BE2C (cell line): ENCODE data around the gene WSCD1.

Experiments used
- DNase-seq: peaks from one replicate; pipeline ENCODE4 v3.0.0-alpha.2; 2020
- H3K27me3 ChIP-seq: fragments of 250-450 bp; sonication (Bioruptor Pico); 2 replicates; pipeline ENCODE4 v1.5.1; 2020; ENCODE audit warnings: mild to moderate bottlenecking
- H3K36me3 ChIP-seq: fragments of 250-450 bp; sonication (Bioruptor Pico); 2 replicates; pipeline ENCODE4 v1.5.1; 2020; ENCODE audit warnings: mild to moderate bottlenecking
- H3K4me1 ChIP-seq: fragments of 250-450 bp; sonication (Bioruptor Pico); 2 replicates; pipeline ENCODE4 v1.5.1; 2020
- H3K4me3 ChIP-seq: 2 replicates; pipeline ENCODE4 v1.5.1; 2011; ENCODE audit warnings: low read depth, low read length
- H3K9me3 ChIP-seq: fragments of 250-450 bp; sonication (Bioruptor Pico); 2 replicates; pipeline ENCODE4 v1.5.1; 2020
- TF ChIP-seq, protein P1 (sequence below): IDR thresholded peaks from 2 replicates; pipeline ENCODE4 v1.5.1; 2012; ENCODE audit warnings: mild to moderate bottlenecking, low read depth, low read length

The WSCD1 gene

DNA sequence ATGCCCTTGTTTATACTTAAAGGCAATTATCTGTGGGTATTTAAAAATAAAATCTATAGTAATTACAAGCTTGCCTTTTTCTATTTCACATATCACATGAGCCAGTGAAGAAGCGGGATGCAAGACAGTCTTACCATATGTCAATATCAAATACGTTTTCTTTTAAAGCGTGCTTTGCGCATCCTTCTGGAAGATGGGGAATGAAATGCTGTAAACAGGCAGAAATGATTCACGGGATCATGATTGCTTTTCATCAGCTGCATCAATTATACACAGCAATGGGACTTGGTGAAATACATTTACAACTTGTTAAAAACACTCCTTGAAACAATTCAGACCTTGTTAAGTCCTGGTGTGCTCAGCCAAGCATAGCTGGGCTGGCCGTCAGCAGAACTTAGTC, 72.5 kb downstream of the WSCD1 start:
- no peaks in the 10 kb centered on the region for H3K27me3 ChIP-seq
- no peaks in the 10 kb centered on the region for H3K36me3 ChIP-seq
- TF ChIP-seq, protein P1, sequence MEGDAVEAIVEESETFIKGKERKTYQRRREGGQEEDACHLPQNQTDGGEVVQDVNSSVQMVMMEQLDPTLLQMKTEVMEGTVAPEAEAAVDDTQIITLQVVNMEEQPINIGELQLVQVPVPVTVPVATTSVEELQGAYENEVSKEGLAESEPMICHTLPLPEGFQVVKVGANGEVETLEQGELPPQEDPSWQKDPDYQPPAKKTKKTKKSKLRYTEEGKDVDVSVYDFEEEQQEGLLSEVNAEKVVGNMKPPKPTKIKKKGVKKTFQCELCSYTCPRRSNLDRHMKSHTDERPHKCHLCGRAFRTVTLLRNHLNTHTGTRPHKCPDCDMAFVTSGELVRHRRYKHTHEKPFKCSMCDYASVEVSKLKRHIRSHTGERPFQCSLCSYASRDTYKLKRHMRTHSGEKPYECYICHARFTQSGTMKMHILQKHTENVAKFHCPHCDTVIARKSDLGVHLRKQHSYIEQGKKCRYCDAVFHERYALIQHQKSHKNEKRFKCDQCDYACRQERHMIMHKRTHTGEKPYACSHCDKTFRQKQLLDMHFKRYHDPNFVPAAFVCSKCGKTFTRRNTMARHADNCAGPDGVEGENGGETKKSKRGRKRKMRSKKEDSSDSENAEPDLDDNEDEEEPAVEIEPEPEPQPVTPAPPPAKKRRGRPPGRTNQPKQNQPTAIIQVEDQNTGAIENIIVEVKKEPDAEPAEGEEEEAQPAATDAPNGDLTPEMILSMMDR: no peak
- no peak overlapping the region for H3K4me3 ChIP-seq
- H3K9me3 ChIP-seq: no peaks in the 10 kb centered on the region
- no peak for DNase-seq
- no peaks in the 10 kb centered on the region for H3K4me1 ChIP-seq

DNA sequence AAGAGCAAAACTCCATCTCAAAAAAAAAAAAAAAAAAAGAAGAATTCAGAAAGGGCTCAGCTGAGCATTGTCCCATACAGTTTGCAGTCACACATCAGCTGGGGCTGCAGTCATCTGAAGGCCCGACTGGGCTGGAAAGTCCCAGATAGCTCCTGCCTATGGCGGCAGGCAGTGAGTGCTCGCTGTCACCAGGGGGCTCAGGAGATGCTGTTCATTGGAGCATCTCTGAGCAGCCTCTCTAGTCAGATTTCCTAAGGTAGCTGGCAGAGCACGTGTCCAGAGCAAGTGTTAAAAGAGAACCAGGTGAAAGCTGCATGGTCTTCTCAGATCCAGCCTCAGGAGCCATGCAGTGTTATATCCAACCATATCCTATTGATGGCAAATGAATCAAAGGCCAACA, 75.8 kb downstream of the WSCD1 start:
- Histone ChIP-seq H3K36me3 (no peaks in the 10 kb centered on the region), H3K9me3 (no peaks in the 10 kb centered on the region), H3K27me3 (no peaks in the 10 kb centered on the region), H3K4me1 (no peaks in the 10 kb centered on the region), H3K4me3 (no peak overlapping the region)
- TF ChIP-seq, protein P1: no peak
- no peak for DNase-seq

DNA sequence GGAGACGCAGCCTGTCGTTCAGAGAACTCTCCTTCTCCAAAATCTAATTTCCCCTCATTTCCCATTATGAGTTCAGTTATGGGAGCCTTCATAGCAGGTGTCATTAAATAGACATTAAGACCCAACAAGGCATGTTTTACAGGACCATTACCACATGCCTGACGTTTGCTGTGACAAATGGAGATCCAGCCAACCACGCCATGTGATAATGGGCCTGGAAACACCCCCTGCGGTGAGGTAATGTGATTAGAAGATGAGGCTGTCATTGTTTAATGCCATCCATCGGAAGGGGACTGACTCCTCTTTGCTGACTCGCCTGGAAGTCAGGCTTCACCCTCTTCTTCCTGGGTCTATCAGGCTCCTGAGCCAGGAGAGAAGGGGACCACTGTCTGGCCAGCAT, 76.9 kb downstream of the WSCD1 start:
- Histone ChIP-seq H3K36me3 (no peaks in the 10 kb centered on the region), H3K4me1 (no peaks in the 10 kb centered on the region), H3K9me3 (no peaks in the 10 kb centered on the region), H3K27me3 (no peaks in the 10 kb centered on the region), H3K4me3 (no peak overlapping the region)
- TF ChIP-seq, protein P1: no peak
- no peak for DNase-seq

DNA sequence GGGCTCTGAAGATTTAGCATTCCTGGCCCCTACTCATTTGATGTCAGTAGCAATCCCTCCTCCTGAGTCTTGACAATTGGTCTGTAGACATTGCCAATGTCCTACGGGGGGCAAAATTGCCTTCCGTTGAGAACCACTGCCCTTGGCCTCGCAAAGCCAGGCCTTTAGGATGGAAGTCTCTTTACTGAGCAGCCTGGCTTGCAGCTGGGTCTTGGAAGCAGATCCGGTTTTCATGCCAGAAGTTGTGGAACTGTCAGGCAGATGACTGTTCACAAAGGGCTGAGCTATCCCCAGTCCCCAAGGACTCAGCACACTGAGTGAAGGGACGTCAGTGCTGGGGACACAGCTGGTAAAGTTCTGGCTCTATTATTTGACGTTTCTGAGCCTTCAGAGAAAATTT, 83.2 kb downstream of the WSCD1 start:
- no peaks in the 10 kb centered on the region for H3K4me1 ChIP-seq
- no peak for DNase-seq
- H3K4me3 ChIP-seq: no peak overlapping the region
- TF ChIP-seq, protein P1: no peak
- no peaks in the 10 kb centered on the region for H3K9me3 ChIP-seq
- no peaks in the 10 kb centered on the region for H3K36me3 ChIP-seq
- H3K27me3 ChIP-seq: no peaks in the 10 kb centered on the region

DNA sequence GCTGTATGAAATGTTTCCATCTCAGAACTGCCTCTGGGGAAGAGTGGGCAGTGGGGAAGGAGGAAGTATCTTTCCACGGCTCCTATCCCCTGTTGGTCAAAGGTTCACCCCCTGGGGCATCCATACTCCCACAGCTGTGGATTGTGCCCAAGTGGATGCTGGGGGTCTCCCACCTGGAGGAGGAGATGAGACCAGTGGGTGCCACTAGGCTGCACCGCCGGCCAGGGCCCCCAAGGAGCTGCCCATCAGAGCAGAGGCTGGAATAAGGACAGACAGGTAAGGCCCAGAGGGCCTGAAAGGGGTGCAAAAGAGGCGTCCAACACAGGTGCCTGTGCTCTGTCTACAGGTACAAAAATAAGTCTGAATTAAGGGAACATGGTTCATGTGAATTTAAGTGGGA, 87.5 kb downstream of the WSCD1 start:
- H3K36me3 ChIP-seq: no peaks in the 10 kb centered on the region
- no peak for DNase-seq

DNA sequence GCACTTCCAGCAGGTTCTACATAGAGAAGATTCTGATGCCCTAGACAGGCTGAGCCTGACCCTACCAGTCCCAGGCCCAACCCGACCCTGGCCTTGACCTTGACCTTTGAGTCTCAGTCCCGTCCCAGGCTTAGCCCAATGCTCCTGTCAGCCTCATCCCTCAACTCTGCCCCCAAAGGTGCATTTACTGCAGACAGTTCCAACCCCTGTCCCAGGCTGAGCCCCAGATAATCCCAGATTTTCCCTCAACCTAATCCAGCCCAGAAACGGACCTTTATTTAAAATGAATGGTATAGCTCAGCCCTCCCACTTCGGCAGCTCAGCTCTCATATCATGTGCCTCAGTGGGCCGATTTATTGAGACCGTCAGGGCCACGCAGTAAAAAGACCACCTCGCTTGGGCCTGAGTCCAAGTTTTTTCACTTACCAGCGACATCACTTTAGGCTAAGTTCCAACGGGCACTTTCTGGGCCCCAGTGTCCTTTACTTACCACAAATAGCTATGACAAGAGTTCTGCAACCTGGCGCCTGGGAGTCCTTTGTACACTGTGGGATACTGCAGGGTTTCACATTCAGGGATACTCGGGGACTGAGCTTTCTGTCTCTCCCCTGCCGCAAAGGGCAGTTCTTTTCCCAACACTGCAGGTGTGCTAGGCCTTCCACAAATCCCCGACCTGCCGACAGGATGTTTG, 89.5 kb downstream of the WSCD1 start:
- Histone ChIP-seq H3K9me3 (no peaks in the 10 kb centered on the region), H3K27me3 (no peaks in the 10 kb centered on the region), H3K36me3 (no peaks in the 10 kb centered on the region), H3K4me1 (no peaks in the 10 kb centered on the region), H3K4me3 (no peak overlapping the region)
- no peak for DNase-seq
- TF ChIP-seq, protein P1: no peak

More for the DNA sequence above, 87.5 kb downstream of the WSCD1 start:
- Histone ChIP-seq H3K9me3 (no peaks in the 10 kb centered on the region), H3K4me3 (no peak overlapping the region), H3K27me3 (no peaks in the 10 kb centered on the region), H3K4me1 (no peaks in the 10 kb centered on the region)
- TF ChIP-seq, protein P1: no peak
